Measurements from ENCODE around the gene TMEM234.
A peak's percentile ranks its signal among the peaks of the same experiment; 100 is the strongest.

TMEM234 gene

GRCh38 chr1:32240140-32240951 is 18.2 kb upstream of the TMEM234 start:
- no peak for DNase-seq (ENCODE audit: low read depth, low spot score)
- no peak overlapping the region for H3K27ac ChIP-seq

DNA sequence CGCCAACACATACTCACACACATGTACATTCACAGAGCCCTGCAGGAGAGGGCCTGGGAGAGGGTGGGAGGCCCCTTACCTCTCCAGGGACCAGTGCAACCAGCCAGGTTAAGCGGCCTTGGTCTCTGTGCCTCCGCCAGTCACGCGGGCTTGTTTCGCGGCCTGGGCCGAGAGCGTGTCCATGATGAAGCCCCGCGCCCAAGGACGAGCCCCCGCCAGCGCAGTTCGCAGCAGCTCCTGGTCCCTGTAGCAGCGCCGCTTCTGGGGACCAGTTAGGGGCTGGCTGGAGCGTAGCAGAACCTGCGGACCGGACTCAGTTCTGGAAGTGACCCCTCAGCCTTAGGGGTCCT is 17.6 kb upstream of the TMEM234 start:
- no peak for DNase-seq (ENCODE audit: low read depth, low spot score)
- no peak overlapping the region for H3K27ac ChIP-seq

DNA sequence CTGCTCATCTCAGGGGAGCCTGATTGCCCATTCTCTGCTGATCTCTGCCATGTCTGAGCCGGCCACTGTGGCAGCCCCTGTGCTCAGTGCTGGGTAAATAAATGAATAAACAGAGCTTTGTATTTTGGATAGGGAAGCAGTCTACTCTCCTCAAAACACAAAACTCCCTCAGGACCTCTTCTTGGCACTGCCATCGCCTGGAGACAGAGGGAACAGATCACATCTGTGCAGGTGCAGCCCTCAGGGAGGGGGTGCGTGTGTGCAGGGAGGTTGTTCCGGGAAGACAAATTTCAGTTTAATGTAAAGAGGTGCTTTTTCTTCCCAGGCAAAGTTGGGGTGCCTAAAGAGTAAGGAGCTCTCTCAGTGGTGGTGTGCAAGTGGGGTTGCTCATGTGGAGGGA is 17.2 kb upstream of the TMEM234 start:
- no peak overlapping the region for H3K27ac ChIP-seq

GRCh38 chr1:32234792-32235191 is 12.6 kb upstream of the TMEM234 start:
- no peak for DNase-seq (ENCODE audit: low read depth, low spot score)
- peak overlapping the region; percentile 83 for H3K27ac ChIP-seq

More for the DNA sequence above, 17.2 kb upstream of the TMEM234 start:
- DNase-seq (ENCODE audit: low read depth, low spot score): no peak

DNA sequence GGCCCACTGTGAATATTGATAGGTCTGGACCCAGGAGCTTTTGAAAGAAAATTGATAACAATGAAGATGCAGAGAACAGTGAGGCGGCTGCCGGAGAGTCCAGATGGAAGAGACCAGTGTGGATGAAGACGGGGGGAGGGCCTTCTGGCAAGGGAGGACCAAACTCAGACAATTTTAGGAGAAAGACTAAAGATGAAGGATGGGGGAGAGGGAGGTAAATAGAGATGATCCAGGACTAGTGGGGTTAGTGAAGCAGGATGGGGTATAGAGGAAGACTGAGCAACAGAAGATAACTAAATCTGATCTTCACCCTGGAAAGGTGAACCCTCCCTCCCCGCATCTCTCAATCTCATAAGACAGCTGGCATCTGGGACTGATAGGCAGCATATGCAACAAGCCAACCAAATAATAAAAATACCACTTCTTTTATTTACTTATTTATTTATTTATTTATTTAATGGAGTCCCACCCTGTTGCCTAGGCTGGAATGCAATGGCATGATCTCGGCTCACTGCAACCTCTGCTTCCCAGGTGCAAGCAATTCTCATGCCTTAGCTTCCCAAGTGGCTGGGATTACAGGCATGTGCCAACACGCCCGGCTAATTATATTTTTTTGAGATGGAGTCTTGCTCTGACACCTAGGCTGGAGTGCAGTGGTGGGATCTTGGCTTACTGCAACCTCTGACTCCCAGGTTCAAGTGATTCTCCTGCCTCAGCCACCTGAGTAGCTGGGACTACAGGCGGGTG is 10.6 kb upstream of the TMEM234 start:
- no peak overlapping the region for H3K27ac ChIP-seq
- DNase-seq (ENCODE audit: low read depth, low spot score): no peak

DNA sequence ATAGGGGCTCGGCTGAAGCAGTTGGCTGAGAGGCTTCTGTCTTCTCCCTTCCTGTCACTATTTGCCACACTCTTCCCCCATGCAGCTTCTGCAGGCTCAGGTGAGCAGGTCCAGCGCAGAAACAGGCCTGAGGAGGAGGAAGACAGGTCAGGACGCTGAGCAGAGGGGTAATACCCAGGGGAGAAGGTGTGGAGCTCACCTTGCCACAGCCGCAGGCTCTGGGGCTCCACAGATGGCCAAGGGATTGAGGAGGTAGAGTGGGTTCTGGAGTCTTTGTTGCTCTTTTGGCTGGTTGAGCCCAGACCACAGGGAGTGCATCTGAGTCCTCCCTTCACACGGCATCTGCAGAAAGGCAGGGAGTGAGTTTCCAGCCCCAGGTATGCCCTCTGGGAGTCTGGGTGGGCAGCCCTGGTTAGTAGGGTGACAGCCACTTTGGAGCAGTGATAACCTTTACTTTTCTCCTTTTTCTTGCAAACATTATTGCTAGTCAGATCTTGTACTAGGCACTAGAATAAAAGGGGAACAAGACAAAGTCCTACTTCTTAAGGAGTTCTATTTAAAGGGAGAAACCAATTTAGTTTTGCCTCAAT is 9.8 kb upstream of the TMEM234 start:
- DNase-seq (ENCODE audit: low read depth, low spot score): no peak
- no peak overlapping the region for H3K27ac ChIP-seq

- no peak for DNase-seq (ENCODE audit: low read depth, low spot score)
- no peak overlapping the region for H3K27ac ChIP-seq
These were observed 6.6 kb upstream of the TMEM234 start for GRCh38 chr1:32228771-32229170.

- H3K27ac ChIP-seq: no peak overlapping the region
These were observed 2.1 kb upstream of the TMEM234 start for GRCh38 chr1:32224285-32224684.

DNA sequence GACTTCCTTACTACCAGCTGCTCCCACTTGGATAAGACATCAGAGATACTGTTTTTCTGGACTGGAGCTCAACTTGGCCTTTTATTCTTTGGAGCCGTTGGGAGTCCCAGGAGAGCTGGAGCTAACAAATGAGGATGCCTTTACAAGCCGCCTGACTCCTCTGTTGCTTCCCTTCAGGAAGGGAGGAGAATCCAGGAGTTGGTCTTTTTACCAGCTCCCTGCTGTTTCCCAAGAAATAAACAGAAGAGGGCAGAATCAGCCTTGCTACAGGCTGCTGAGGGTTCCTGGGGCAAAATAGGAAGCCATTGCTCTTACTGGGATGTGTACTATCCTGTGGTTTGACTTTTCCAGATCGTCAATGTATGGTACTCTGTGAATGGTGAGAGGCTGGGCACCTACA is 1.5 kb upstream of the TMEM234 start:
- DNase-seq (ENCODE audit: low read depth, low spot score): no peak
- peak overlapping the region; percentile 72 for H3K27ac ChIP-seq

More at GRCh38 chr1:32224285-32224684, 2.1 kb upstream of the TMEM234 start:
- DNase-seq (ENCODE audit: low read depth, low spot score): no peak

GRCh38 chr1:32221581-32221979 is 573 bp downstream of the TMEM234 start:
- peak overlapping the region; percentile 72 for H3K27ac ChIP-seq
- DNase-seq (ENCODE audit: low read depth, low spot score): no peak

- H3K27ac ChIP-seq: peak overlapping the region; percentile 72
- no peak for DNase-seq (ENCODE audit: low read depth, low spot score)
These were observed 1.2 kb downstream of the TMEM234 start for GRCh38 chr1:32220746-32221580.

- no peak for DNase-seq (ENCODE audit: low read depth, low spot score)
- no peak overlapping the region for H3K27ac ChIP-seq
These were observed 3.1 kb downstream of the TMEM234 start for GRCh38 chr1:32219022-32219421.

- DNase-seq (ENCODE audit: low read depth, low spot score): no peak
These were observed 5.6 kb downstream of the TMEM234 start for GRCh38 chr1:32216566-32216965.

GRCh38 chr1:32215629-32216480 is 6.3 kb downstream of the TMEM234 start:
- peak overlapping the region; percentile 93 for H3K27ac ChIP-seq
- DNase-seq (ENCODE audit: low read depth, low spot score): peak; percentile 29

More at GRCh38 chr1:32216566-32216965, 5.6 kb downstream of the TMEM234 start:
- peak overlapping the region; percentile 93 for H3K27ac ChIP-seq

DNA sequence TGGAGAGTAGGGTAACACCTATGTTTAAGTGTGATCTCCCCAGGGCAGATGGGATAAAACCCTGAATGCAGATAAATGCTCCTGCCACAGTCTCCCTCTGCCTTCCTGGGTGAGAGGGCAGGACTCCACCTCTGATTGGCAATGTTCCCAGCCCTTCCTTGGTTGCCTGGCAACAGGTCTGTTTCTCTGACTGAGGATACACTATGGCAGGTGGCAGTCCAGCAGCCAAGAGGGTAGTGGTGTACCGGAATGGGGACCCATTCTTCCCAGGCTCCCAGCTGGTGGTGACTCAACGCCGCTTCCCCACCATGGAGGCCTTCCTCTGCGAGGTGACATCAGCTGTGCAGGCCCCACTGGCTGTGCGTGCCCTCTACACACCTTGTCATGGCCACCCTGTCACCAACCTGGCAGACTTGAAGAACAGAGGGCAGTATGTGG is 13.2 kb downstream of the TMEM234 start, which contains the start of gene DCDC2B:
Gene DCDC2B (plus strand): TSS at position 199 of the 438 bp plus-strand sequence. CDS start 5 bp downstream, at position 204.
- DNase-seq (ENCODE audit: low read depth, low spot score): no peak

DNA sequence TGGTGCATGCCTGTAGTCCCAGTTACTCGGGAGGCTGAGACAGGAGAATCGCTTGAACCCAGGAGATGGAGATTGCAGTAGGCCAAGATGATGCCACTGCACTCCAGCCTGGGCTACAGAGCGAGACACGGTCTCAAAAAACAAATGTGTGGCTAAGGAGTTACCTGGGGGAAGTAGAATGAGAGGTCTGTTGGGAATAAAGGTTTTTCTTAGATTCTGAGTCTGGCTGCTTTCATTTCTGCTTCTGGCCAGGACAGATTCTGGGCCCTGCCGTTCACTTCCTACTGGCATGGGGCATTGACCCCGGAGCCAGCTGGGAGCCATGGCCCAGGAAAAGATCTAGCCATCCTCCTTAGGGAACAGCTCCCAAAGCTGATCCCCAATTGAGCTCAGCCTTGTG is 13.7 kb downstream of the TMEM234 start:
- H3K27ac ChIP-seq: no peak overlapping the region
- DNase-seq (ENCODE audit: low read depth, low spot score): no peak

More for the DNA sequence above, 13.2 kb downstream of the TMEM234 start, which contains the start of gene DCDC2B:
- H3K27ac ChIP-seq: no peak within 1 kb of the TSS

DNA sequence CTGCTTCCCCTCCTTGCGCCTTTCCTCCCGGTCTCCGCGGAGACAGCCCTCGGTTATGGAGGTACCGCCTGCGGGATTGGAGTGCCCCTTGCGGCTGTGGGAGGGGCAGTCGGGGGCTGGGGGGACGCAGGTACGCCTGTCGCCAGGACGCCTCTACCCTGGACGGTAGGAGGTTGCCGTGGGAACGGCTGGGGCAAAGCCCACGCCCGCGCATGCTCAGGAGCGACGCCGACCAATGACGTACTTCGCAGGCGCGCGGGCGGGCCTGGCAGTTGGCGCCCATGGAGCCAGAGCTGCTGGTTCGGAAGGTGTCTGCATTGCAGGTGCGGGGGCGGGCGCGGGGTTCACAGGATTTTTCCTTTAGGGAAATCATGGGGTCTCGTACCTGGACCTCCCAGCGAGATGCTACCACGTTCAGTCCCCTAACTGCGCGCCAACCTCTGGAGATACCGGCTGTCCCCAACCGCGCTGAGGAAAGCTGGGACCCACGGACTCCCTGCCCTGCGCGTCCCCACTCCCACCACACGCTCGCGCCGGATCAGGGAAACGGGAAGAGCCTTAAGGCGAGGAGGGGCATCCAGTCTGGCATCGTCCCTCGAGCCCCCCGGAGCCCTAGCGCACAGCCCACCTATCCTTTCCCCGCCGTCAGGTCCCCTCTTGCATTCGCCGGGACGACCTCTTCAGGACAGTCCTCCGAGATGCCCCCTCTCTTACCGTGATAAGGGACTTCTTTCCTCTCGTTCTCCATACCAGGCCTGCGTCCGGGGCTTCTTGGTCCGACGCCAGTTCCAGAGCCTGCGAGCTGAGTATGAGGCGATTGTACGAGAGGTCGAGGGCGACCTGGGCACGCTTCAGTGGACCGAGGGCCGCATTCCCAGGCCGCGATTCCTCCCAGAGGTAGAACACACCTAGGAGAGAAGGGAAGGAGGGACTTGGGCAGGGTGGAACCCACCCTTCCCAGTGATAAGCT is 16.5 kb downstream of the TMEM234 start, which contains the start of gene IQCC:
Gene IQCC (plus strand): TSS at position 271 of the 970 bp plus-strand sequence. CDS start 11 bp downstream, at position 282.
- no peak within 1 kb of the TSS for H3K27ac ChIP-seq
- DNase-seq (ENCODE audit: low read depth, low spot score): no peak

DNA sequence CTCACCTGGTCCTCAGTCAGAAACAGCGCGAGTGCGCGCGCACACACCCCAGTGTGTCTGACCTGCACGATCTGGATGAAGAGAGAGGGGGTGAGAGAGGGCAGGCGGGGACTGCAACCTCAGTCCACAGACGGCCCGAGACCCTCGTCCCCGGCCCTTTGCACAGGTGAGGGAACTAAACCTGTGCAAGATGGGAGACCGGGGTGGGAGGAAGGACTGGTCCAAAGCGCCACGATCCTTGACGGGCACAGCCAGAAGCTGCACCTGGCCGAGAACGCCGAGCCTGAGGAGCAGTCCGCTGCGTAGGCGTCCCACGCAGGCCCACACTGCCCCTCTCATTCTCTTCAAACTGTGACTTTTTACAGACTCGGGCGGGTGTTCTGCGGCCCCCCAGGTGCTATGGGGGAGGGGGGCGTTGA is 17.2 kb downstream of the TMEM234 start:
- H3K27ac ChIP-seq: no peak overlapping the region
- DNase-seq (ENCODE audit: low read depth, low spot score): no peak
